Aorta (tissue), 5 donors: Measurements from ENCODE around the gene PKP3. TPM values are rescaled to one million over a fixed set of nuclear protein-coding genes. Genes with fewer than 3 reads are reported as not detected.

Experiments used
- ATAC-seq: fragments of 200-7000 bp; cut with Tn5 transposase; one replicate; pipeline ENCODE4 v1.9.1; 2022; ENCODE audit warnings: moderate library complexity; ENCODE audit not compliant: low FRiP score
- DNase-seq, 2 donors: peaks; one replicate each; pipeline ENCODE4 v3.0.0-alpha.2; 2020
- H3K27ac ChIP-seq, 2 donors: one replicate each; pipeline ENCODE4 v1.5.1; 2013; ENCODE audit warnings: low read length in 2 of 2, mild to moderate bottlenecking in 2 of 2, moderate library complexity in 2 of 2, control low read depth in 1 of 2, inconsistent platforms in 1 of 2, low read depth in 1 of 2
- H3K27me3 ChIP-seq, 2 donors: one replicate each; pipeline ENCODE4 v1.6.1; 2013; ENCODE audit warnings: control low read depth in 1 of 2, low read length in 1 of 2, mild to moderate bottlenecking in 1 of 2, moderate library complexity in 1 of 2; ENCODE audit not compliant: insufficient read depth in 2 of 2, control insufficient read depth in 1 of 2
- H3K36me3 ChIP-seq, 2 donors: one replicate each; pipeline ENCODE4 v1.6.1; 2013; ENCODE audit warnings: control low read depth in 1 of 2, low read length in 1 of 2, mild to moderate bottlenecking in 1 of 2; ENCODE audit not compliant: insufficient read depth in 2 of 2, control insufficient read depth in 1 of 2
- H3K4me1 ChIP-seq, 2 donors: one replicate each; pipeline ENCODE4 v1.6.1; 2013; ENCODE audit warnings: low read length in 2 of 2, control low read depth in 1 of 2, mild to moderate bottlenecking in 1 of 2, moderate library complexity in 1 of 2; ENCODE audit not compliant: insufficient read depth in 2 of 2, control insufficient read depth in 1 of 2
- H3K4me3 ChIP-seq, 2 donors: one replicate each; pipeline ENCODE4 v1.5.1; 2013; ENCODE audit warnings: low read length in 2 of 2, control low read depth in 1 of 2, mild to moderate bottlenecking in 1 of 2
- H3K9me3 ChIP-seq: one replicate; pipeline ENCODE4 v1.6.1; 2013; ENCODE audit warnings: mild to moderate bottlenecking, low read length; ENCODE audit not compliant: control insufficient read depth
- WGBS, 2 donors: extraction: QIAGEN DNeasy Blood & Tissue Kit; methylation state at CpG; one replicate each; pipeline ENCODE4 v1.1.7; 2013; 5-methylcytosine and 5-hydroxymethylcytosine counted together
- intact Hi-C, 2 donors: fragments of 100-400 bp; cut with DNase I; formaldehyde crosslinking; loops; one replicate each; pipeline versions ENCODE4 v1.14.2 to v1.15.0; 2022
- polyA plus RNA-seq, 2 donors: library from polyadenylated mRNA; stranded (reverse); fragments of 200-250 nt; gene quantifications; one replicate each; pipeline ENCODE4 v1.2.3, GENCODE V29; 2013
- total RNA-seq, 2 donors: library from RNA; stranded (reverse); fragmentation: NEBNext Ultra II Directional; extraction: Animal tissue kit (Norgen Biotek cat#: 25700); gene quantifications; one replicate each; pipeline ENCODE4 v1.2.1, GENCODE V29; 2021
- donor health status: healthy with polysubstance abuse.
- donor health status: Bipolar disorder and iron deficiency.
- donor health status: DM: no; HTN: no; CAD: no.
- donor health status: DM: no; HTN: no; CAD: no.
- donor health status: DM: yes; HTN: yes; CAD: no.

PKP3 gene
- total and polyA plus RNA-seq, 4 donors: 0.05 to 10.9 (median 0.42) TPM; not detected in 1

- Histone ChIP-seq H3K9me3 (no peaks in the 10 kb centered on the region), H3K27ac (no peak overlapping the region), H3K36me3 (no peaks in the 10 kb centered on the region), H3K4me1 (no peaks in the 10 kb centered on the region), H3K4me3 (no peak overlapping the region), H3K27me3 (no peaks in the 10 kb centered on the region)
- DNase-seq (no peak), ATAC-seq (no peak)
- intact Hi-C loops: no loop called here
- 62 to 66% methylated on average over 4 of the region's 4 CpGs for WGBS, 2 donors
These were observed 31.3 kb downstream of the PKP3 start for GRCh38 chr11:425301-425700.

GRCh38 chr11:426851-427250 is 32.8 kb downstream of the PKP3 start:
- H3K4me1 ChIP-seq: no peaks in the 10 kb centered on the region
- H3K36me3 ChIP-seq: no peaks in the 10 kb centered on the region
- WGBS, 2 donors: 85 to 86% methylated on average over 8 of the region's 8 CpGs
- H3K27ac ChIP-seq: no peak overlapping the region
- H3K27me3 ChIP-seq: no peaks in the 10 kb centered on the region
- no peak for ATAC-seq
- intact Hi-C loops: no loop called here
- peak in 1 of 2 donors; percentile 31 for DNase-seq
- no peaks in the 10 kb centered on the region for H3K9me3 ChIP-seq
- no peak overlapping the region for H3K4me3 ChIP-seq

GRCh38 chr11:428295-428694 is 34.3 kb downstream of the PKP3 start:
- DNase-seq (peak in 1 of 2 donors; percentile 38), ATAC-seq (no peak)
- 90 to 94% methylated on average over 24 of the region's 24 CpGs for WGBS, 2 donors
- Histone ChIP-seq H3K9me3 (no peaks in the 10 kb centered on the region), H3K4me3 (no peak overlapping the region), H3K36me3 (no peaks in the 10 kb centered on the region), H3K4me1 (no peaks in the 10 kb centered on the region), H3K27me3 (no peaks in the 10 kb centered on the region), H3K27ac (no peak overlapping the region)
- intact Hi-C loops: no loop called here

- no peak overlapping the region for H3K4me3 ChIP-seq
- no peaks in the 10 kb centered on the region for H3K9me3 ChIP-seq
- DNase-seq (peak in 1 of 2 donors; percentile 33), ATAC-seq (no peak)
- H3K27ac ChIP-seq: no peak overlapping the region
- no peaks in the 10 kb centered on the region for H3K36me3 ChIP-seq
- WGBS, 2 donors: 88 to 92% methylated on average over 27 of the region's 27 CpGs
- H3K4me1 ChIP-seq: no peaks in the 10 kb centered on the region
- intact Hi-C loops: no loop called here
- H3K27me3 ChIP-seq: no peaks in the 10 kb centered on the region
These were observed 35.4 kb downstream of the PKP3 start for GRCh38 chr11:429391-429790.

GRCh38 chr11:429931-430456 is 36.0 kb downstream of the PKP3 start:
- DNase-seq: peak in 1 of 2 donors; percentile 40
- H3K36me3 ChIP-seq: no peaks in the 10 kb centered on the region
- no peaks in the 10 kb centered on the region for H3K9me3 ChIP-seq
- no peaks in the 10 kb centered on the region for H3K4me1 ChIP-seq
- H3K27ac ChIP-seq: no peak overlapping the region
- intact Hi-C loops: no loop called here
- no peak overlapping the region for H3K4me3 ChIP-seq
- no peaks in the 10 kb centered on the region for H3K27me3 ChIP-seq
- no peak for ATAC-seq
- 36 to 55% methylated on average over 23 to 25 of the region's 25 CpGs for WGBS, 2 donors

GRCh38 chr11:431921-432320 is 37.9 kb downstream of the PKP3 start:
- DNase-seq: no peak
- intact Hi-C loops: no loop called here
- Histone ChIP-seq H3K4me1 (no peaks in the 10 kb centered on the region), H3K4me3 (no peak overlapping the region), H3K9me3 (no peaks in the 10 kb centered on the region), H3K27me3 (no peaks in the 10 kb centered on the region), H3K36me3 (no peaks in the 10 kb centered on the region), H3K27ac (no peak overlapping the region)
- ATAC-seq: no peak
- WGBS, 2 donors: 84 to 86% methylated on average over 13 of the region's 13 CpGs

- Histone ChIP-seq H3K27me3 (no peaks in the 10 kb centered on the region), H3K36me3 (no peaks in the 10 kb centered on the region), H3K4me3 (no peak overlapping the region), H3K27ac (no peak overlapping the region), H3K4me1 (no peaks in the 10 kb centered on the region), H3K9me3 (no peaks in the 10 kb centered on the region)
- ATAC-seq: no peak
- DNase-seq: no peak
- 89 to 92% methylated on average over 18 to 20 of the region's 20 CpGs for WGBS, 2 donors
- intact Hi-C loops: no loop called here
These were observed 38.6 kb downstream of the PKP3 start for GRCh38 chr11:432501-433100.

- H3K4me3 ChIP-seq: no peak overlapping the region
- H3K27me3 ChIP-seq: no peaks in the 10 kb centered on the region
- H3K36me3 ChIP-seq: no peaks in the 10 kb centered on the region
- 90 to 91% methylated on average over 17 of the region's 17 CpGs for WGBS, 2 donors
- no peak for ATAC-seq
- H3K9me3 ChIP-seq: no peaks in the 10 kb centered on the region
- DNase-seq: peak in 1 of 2 donors; percentile 30
- no peak overlapping the region for H3K27ac ChIP-seq
- no peaks in the 10 kb centered on the region for H3K4me1 ChIP-seq
- intact Hi-C loops: no loop called here
These were observed 39.1 kb downstream of the PKP3 start for GRCh38 chr11:433111-433510.

GRCh38 chr11:433641-434040 is 39.6 kb downstream of the PKP3 start:
- Histone ChIP-seq H3K27me3 (no peaks in the 10 kb centered on the region), H3K27ac (no peak overlapping the region), H3K4me1 (no peaks in the 10 kb centered on the region), H3K9me3 (no peaks in the 10 kb centered on the region), H3K4me3 (no peak overlapping the region), H3K36me3 (no peaks in the 10 kb centered on the region)
- WGBS, 2 donors: 81 to 86% methylated on average over 14 to 20 of the region's 20 CpGs
- DNase-seq: peak in 1 of 2 donors; percentile 48
- no peak for ATAC-seq
- intact Hi-C loops: no loop called here
